Stimulated activated CD4-positive, alpha-beta T cell treated with anti-CD3 and anti-CD28 coated beads, TNF-alpha, amount 100 ng/mL, for 24 hours (primary cell): ENCODE results near the gene ACP4.
"Not testable (repeated sequence)": the region's sequence is repeated elsewhere in the genome, so short reads cannot be mapped to it uniquely, and the experiment has no call there.

Experiments used
- DNase-seq, 3 experiments: peaks; one replicate each; pipeline ENCODE4 v3.0.0-alpha.2; 2020; ENCODE audit warnings: low read depth in 3 of 3

ACP4 gene

DNA sequence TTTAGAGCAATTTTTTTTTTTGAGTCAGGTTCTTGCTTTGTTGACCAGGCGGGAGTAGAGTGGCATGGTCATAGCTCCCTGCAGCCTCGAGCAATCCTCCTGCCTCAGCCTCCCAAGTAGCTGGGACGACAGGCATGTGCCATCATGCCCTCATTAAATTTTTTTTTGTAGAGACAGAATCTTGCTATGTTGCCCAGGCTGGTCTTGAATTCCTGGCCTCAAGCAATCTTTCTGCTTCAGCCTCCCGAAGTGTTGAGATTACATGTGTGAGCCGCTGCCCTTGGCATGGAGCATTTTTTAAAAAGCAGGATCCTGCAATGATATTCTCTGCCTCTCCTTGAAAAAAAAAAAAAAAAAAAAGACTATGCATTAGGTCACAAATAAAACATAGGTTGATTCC is 14.1 kb upstream of the ACP4 start:
- no peak for DNase-seq

DNA sequence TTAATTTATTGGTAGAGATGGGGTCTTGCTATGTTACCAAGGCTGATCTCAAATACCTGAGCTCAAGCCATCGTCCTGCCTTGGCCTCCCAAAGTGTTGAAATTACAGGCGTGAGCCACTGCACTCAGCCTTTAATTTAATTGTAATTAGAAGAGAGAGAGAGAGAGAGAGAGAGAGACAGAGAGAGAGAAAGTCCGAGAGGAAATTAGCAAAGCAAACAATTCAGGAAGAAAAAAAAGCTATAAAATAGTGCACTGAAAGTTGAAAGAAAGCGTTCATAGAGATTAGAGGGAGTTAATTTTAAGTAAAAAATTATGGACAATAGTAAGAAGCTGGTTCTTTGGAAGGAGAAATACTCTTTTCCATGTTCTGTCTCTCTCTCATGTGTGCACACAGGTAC is 13.0 kb upstream of the ACP4 start:
- no peak for DNase-seq

DNA sequence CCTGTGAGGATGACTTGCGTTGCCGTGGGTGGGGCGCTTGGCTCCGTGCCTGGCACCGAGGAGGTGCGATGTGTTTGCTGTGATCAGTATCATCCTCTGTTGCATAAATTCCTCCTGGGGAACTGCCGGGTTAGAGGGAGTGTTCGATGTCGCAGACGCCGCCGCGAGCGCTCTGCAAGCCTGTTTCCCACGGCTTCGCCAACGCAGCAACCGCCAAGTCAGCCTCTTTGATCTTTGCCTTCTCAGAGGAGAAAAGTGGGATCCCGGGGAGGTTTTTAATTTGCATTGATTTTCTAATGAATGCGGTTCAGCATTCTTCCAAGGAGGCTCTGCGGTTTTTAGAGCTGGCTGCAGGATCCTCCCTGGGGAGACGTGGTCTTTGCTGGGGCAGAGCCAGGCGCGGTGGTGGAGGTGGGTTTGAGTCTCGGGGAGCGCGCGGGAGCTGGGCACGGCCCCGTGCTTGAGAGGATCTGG is 12.3 kb upstream of the ACP4 start:
- DNase-seq: no peak

DNA sequence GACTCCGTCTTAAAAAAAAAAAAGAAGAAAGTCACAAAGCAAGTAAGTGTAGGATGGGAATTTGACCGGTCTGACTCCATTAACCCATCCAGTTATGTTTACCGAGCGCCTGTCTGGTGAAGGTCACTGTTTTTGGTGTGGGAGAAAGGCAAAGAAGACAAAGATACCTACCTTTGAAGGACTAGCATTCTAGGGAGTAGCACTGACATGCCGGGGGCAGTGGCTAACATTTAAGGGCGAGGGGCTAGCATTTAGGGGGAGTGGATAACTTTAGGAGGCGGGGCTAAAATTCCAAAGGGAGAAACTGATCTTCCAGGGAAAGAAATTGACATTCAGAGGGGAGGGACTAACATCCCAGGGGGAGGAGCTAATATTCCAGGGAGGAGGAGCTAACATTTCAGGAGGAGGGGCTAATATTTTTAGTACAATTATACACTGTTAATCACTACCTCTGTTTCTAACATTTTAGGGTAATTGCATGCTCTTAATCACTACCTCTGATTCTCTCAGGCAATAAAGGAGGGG is 11.2 kb upstream of the ACP4 start:
- DNase-seq: no peak

DNA sequence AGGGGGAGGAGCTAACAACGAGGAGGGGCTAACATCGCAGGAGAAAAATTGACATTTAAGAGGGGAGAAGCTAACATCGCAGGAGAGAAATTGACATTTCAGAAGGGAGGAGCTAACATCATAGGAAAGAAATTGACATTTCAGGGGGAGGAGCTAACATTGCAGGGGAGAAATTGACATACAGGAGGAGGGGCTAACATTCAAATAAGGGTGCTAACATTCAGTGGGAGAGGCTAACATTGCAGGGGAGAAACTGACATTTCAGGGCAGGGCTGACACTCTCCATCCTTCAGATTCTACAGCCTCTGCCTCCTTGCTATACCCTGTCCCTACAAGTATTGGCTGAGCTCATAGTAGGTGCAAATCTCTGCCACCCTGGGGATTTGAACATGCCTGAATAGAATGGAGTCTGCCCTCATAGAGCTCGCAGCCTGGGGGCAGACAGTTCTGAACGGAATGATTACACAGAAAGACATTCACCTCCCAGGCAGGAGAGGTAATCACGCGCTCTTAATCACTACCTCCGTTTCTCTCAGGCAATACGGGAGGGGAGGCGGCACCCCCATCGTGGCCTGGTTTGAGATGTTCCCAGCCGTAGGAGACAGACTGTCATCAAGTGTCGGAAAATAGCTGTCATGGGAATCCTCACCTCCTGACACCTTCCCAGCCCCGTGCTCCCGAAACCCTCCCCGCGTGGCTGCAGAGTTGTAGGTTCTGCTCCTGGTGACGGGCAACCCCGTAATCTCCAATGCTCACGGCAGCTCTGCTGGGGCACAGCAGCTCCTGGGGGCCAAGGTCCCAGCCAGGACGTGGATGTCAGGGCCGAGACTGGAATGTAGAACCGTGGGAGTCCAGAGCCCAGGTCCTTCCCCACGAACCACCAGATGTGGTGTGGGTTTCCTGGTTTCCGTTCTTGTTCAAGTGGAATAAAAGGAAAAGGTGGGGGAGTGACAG is 10.4 kb upstream of the ACP4 start:
- no peak for DNase-seq

DNA sequence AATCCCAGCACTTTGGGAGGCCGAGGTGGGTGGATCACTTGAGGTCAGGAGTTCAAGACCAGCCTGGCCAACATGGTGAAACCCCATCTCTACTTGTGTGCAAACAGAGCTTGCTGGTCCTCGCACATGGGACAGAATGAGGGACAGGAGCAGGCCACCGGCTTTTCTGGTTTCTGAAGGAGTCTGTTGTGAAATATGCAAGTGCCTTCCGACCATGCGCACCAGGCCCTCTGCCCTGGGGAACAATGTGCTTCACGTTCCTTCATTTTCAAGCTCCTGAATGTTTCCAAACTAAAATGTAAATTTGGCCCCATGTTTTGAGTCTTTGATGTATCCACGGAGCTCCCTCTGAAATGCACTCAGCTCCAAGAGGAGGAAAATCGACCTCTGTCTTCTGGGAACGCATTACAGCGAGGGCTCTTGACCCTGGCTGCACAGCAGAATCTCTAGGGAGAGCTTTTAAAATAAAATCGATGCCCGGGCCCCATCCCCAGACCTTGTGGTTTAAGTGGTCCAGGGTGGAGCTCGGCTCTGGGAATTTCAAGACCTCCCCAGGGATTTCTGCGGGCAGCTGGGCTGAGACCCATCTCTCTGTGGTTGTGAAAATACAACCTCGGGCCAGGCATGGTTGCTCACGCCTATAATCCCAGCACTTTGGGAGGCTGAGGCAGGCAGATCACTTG is 9.3 kb upstream of the ACP4 start:
- no peak for DNase-seq

DNA sequence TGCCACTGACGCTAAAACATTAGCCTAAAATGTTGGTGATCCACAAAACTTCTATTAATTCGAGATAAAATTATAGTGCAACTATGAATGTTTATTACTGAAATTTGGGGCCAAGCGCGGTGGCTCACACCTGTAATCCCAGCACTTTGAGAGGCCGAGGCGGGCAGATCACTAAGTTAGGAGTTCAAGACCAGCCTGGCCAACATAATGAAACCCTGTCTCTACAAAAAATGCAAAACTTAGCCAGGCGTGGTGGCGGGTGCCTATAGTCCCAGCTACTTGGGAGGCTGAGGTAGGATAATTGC is 6.4 kb upstream of the ACP4 start:
- DNase-seq: not testable (repeated sequence)

DNA sequence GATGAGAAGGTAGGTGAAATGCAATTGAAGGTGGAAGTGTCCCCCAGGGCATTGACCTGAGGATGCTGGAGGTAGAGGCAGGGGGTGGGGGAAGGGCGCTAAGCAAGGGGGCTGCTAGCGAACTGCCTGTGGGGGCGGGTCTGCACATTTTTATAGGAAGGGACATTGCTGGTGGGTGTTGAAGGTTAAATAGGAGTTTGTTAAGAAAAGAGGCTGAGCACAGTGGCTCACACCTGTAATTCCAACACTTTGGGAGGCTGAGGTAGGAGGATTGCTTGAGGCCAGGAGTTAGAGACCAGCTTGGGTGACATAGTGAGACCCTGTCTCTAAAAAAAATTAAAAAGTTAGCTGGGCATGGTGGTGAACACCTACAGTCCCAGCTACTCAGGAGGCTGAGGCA is 5.5 kb upstream of the ACP4 start:
- DNase-seq: no peak

DNA sequence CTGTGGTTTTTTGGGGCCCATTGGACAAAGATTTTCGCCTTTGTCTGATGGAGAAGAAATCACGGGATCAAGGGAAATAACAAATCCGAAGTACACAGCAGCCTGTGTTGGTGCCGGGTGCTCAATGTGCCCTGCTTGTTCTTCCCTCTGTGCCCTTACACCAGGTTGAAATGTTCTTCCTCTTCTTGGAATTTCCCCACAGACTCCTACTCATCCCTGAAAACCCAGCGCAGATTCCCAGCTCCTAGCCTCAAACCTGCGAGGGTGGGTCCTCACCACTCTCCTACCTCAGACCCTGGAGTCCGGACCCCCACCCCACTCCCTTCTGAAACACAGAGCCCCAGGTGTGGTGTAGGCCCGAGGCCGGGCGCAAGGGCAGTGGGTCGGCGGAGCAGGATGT is 4.9 kb upstream of the ACP4 start:
- DNase-seq: no peak

DNA sequence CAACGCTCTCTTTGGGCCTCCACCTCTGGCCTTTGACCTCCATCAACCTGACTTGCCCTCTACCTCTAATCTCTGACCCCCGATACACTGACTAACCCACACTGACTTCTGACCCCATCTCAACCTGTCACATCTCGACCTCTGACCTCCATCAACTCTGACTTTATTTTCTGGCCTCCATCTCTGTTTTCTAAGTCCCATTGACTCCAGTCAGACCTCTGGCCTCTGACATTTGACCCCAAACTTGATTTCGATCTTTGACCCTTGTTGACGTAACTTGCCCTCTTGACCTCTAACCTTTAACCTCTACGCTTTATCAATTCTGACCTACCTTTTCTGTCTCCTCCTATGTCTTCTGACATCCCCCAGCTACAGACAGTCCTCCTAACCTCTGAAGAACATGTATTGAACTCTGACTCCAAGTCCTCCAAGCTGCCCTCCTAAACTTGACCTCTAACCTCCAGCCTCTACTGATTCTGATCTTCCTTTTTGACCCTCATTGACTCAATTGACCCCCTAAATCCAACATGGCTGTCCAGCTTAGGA is 780 bp downstream of the ACP4 start:
- no peak for DNase-seq

DNA sequence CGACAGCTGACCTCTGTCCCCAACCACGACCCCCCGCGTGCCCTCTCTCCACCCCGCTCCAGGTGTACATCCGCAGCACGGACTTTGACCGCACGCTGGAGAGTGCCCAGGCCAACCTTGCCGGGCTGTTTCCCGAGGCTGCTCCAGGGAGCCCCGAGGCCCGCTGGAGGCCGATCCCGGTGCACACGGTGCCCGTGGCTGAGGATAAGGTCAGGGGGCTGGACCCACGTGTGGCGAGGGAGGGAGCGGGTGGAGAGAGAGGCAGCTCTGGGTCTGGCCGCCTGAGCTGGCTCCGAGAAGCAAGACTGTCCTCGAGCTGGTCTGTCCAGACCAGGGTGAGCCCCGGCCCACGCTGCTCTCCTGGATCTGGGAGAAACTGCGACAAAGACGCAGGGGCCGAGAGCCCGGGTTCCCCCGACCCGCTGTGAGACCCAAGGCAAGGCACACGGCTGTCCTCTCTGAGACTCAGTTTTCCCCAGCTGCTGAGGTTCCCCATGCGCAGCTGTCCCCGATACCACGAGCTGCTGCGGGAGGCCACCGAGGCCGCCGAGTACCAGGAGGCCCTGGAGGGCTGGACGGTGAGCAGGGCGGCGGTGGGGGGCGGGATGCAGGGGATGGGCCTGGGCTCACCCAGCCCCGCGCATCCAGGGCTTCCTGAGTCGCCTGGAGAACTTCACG is 1.5 kb downstream of the ACP4 start:
- no peak for DNase-seq

DNA sequence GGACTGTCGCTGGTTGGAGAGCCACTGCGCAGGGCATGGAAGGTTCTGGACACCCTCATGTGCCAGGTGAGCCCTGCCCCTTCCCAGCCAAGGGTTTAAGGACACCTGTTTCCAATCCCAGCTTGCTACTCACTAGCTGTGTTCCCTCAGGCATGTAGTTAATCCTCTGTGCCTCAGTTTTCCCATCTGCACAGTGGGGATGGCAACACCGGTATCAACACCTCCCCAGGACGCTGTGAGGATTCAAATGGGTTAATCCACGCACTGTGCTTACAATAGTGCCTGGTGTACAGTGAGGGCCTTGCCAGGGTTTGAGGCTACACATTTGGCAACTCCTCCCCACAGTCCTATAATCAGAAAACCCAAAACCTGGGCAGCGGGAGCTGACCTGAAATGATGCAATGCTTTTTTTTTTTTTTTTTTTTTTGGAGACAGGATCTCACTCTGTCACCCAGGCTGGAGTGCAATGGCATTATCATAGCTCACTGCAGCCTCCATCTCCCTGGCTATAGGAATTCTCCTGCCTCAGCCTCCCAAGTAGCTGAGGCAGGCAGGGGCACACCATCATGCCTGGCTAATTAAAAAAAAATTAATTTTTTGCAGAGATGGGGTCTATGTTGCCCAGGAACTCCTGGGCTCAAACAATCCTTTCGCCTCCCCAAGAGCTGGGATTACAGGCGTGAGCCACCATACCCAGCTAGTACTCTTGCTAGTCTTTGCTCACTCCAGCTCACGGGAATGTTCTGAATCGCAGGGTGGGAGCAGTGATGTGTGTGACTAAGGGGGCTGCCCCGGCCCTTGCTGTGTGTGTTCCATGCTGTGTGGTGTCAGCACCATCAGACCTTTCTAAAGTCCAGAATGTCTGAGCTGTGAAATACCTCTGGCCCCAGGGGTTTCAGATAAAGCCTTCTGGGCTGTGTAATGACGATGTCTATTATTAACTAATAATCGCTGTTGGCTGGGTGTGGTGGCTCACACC is 2.3 kb downstream of the ACP4 start:
- DNase-seq: no peak

DNA sequence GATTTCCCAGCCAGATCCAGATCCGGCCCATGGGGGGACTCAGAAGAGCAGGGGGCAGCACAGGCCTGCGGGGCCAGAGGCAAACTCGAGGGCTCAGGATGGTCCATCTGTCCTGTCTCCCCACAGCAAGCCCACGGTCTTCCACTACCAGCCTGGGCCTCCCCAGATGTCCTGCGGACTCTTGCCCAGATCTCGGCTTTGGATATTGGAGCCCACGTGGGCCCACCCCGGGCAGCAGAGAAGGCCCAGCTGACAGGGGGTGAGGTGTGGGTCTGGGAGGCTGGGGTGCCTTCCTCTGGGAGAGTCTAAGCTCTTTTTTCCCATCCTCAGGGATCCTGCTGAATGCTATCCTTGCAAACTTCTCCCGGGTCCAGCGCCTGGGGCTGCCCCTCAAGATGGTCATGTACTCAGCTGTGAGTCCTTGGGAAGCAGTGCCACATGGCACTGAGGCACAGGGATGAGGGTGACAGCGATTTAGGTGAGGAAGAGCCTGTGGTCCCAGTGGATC is 3.4 kb downstream of the ACP4 start:
- no peak for DNase-seq

DNA sequence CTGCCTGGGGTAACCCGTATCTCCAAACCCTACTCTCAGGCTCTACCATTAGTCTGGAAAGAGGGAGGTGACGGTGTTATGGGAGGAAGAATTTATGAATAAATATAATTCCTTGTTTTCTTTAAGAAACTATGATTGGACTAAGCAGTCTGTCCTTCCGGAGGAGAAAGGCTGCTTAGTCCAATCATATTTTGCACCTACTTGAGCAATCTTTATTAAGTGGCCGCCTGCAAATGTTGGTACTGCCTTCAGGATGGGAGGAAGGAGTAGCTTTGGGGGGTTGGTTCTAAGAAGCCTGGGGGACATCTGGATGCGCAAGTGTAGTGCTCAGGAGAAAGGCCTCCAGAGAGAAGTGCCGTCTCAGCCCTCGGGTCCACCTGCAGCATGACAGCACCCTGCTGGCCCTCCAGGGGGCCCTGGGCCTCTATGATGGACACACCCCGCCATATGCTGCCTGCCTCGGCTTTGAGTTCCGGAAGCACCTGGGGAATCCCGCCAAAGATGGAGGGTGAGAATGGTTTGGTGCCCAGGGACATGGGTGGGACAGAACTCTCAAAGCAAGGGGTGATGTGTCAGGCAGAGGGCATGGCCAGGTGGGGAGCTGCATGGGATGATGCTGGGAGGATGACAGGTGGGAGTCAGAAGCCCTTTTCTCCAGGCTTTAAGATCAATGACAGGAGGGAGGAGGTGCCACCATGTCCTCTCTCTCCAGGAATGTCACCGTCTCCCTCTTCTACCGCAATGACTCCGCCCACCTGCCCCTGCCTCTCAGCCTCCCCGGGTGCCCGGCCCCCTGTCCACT is 4.1 kb downstream of the ACP4 start:
- DNase-seq: peak in 1 of 3 experiments; percentile 54

DNA sequence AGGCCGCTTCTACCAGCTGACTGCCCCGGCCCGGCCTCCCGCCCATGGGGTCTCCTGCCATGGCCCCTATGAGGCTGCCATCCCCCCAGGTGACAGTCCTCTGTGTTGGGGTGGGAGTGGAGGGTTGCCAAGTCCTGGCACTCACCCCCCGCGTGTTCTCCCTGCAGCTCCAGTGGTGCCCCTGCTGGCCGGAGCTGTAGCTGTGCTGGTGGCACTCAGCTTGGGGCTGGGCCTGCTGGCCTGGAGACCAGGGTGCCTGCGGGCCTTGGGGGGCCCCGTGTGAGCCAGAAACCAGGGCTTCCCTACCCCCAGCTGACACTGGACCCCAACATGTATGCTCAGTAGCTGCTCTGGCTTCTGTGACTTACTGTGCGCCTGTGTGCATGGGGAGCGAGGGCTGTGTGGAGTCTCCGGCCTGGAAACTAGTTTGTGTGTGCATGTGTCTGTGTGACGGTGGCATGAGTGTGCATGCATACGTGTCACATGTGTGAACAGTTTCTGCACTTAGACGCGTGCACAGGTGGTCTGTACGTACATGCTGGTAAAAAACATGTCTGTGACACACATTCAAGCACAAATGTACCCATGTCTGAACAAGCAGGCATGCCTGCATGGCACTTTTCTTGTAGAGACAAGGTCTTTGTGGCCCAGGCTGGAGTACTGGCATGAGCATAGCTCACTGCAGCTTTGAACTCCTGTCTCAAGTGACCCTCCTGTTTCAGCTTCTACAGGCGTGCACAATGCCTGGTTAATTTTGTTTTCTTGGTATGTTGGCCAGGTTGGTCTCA is 4.9 kb downstream of the ACP4 start:
- peak in 2 of 3 experiments; percentile 25 to 57 for DNase-seq

DNA sequence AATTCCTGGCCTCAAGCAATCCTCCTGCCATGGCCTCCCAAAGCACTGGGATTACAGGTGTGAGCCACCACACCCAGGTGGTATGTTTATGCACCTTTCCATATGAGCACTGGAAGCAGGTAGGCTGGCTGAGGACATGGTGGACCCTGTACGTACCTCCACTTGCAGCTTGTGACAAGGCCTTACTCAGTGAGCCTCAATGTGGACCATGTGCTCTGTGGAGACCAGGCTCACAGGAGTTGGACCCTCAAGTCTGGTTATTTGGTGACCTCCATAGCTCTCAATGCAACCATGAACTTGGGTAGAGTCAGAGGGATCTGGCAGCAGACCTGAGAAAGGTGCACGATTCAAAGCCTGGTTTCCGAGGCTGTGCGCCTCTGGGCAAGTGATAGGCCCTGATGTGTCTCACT is 5.5 kb downstream of the ACP4 start:
- no peak for DNase-seq

DNA sequence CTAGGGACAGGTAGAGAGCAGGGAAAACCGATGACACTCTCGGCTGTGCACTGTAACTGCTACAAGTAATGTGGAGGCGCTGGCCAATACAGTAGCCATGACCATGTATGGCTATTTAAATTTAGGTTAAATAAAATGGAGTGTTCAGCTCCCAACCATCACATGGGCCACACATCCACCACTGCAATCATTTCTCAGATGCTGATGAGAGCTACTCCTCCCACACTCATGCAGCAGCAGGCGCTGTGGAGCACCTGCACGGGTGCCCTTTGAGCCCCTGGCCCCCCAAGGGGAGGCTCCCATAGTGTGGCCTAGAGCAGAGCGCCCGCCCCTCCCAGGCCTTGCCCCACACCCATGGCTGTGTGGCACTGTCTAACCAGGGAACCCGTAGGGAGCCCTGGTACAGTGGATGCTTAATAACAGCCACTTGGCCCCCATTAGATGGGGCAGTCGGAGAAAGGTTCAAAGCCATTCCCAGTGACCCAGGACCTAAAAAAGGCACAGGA is 6.0 kb downstream of the ACP4 start:
- no peak for DNase-seq

DNA sequence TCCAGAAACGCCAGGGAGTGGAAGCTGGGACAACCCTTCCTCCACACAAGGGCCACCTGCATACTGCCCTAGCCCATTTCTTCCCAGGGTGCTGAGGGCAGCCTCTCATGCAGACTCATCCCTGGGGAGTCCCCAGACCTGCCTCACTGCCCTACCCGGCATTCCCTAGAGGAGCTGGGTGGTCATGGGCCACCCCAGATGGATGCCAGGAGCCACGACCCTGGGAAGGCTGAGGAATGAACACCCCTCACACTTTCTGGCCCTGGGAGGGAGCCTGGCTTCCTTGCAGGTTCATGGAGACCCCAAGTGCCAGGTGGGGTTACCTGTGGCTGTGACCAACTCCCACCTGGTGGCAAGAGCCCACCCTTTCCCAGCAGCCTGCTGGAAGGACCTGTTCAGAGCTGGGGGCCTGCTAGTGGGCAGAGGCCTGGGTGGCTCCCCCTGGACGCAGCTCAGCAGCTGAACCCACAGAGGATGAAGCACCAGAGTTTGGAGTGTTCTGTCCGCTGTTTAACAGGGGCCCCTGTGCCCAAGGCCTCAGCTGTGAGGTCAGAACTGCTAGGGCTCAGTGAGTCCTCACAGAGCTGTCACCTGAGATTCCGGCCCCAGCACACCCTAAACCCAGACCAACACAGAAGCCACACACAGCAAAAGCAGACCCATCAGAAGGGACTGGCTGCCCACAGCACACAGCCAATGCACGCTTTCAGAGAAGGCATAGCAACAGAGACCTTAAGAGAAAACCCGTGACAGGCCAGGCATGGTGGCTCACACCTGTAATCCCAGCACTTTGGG is 6.6 kb downstream of the ACP4 start:
- DNase-seq: no peak
